ENCODE data around the gene GATA3.

Gene GATA3

GRCh38 chr10:8039321-8039881, 15.1 kb upstream of the GATA3 start:
- no peak for DNase-seq (ENCODE audit: insufficient read length, low spot score)
- no peak for TF ChIP-seq CTCF (IDR thresholded peaks at IDR 0.05; ENCODE audit: insufficient read depth, missing control alignments)
- FAIRE-seq: no peak

GRCh38 chr10:8040651-8041050, 13.8 kb upstream of the GATA3 start:
- TF ChIP-seq CTCF (IDR thresholded peaks at IDR 0.05; ENCODE audit: insufficient read depth, missing control alignments): no peak
- FAIRE-seq (no peak), DNase-seq (ENCODE audit: insufficient read length, low spot score) (no peak)

- FAIRE-seq (no peak), DNase-seq (ENCODE audit: insufficient read length, low spot score) (no peak)
- no peak for TF ChIP-seq CTCF (IDR thresholded peaks at IDR 0.05; ENCODE audit: insufficient read depth, missing control alignments)
These were observed 13.1 kb upstream of the GATA3 start for GRCh38 chr10:8041284-8041991.

GRCh38 chr10:8041992-8042720, 12.3 kb upstream of the GATA3 start:
- FAIRE-seq: no peak
- DNase-seq (ENCODE audit: insufficient read length, low spot score): no peak
- no peak for TF ChIP-seq CTCF (IDR thresholded peaks at IDR 0.05; ENCODE audit: insufficient read depth, missing control alignments)

- FAIRE-seq: no peak
- no peak for DNase-seq (ENCODE audit: insufficient read length, low spot score)
- no peak for TF ChIP-seq CTCF (IDR thresholded peaks at IDR 0.05; ENCODE audit: insufficient read depth, missing control alignments)
These were observed 11.5 kb upstream of the GATA3 start for GRCh38 chr10:8042721-8043568.

- DNase-seq (ENCODE audit: insufficient read length, low spot score) (no peak), FAIRE-seq (no peak)
- no peak for TF ChIP-seq CTCF (IDR thresholded peaks at IDR 0.05; ENCODE audit: insufficient read depth, missing control alignments)
These were observed 10.8 kb upstream of the GATA3 start for GRCh38 chr10:8043569-8044306.
